ENCODE results near the gene S100A1. TPM values are rescaled to one million over a fixed set of nuclear protein-coding genes. Genes with fewer than 3 reads are reported as not detected.

The S100A1 gene
- total and polyA plus RNA-seq, 10 of the 15 experiments (the other 5 are each of a cell fraction or from before 2014, with no cell fraction given): 0.13 to 0.29 TPM; not detected in 8

DNA sequence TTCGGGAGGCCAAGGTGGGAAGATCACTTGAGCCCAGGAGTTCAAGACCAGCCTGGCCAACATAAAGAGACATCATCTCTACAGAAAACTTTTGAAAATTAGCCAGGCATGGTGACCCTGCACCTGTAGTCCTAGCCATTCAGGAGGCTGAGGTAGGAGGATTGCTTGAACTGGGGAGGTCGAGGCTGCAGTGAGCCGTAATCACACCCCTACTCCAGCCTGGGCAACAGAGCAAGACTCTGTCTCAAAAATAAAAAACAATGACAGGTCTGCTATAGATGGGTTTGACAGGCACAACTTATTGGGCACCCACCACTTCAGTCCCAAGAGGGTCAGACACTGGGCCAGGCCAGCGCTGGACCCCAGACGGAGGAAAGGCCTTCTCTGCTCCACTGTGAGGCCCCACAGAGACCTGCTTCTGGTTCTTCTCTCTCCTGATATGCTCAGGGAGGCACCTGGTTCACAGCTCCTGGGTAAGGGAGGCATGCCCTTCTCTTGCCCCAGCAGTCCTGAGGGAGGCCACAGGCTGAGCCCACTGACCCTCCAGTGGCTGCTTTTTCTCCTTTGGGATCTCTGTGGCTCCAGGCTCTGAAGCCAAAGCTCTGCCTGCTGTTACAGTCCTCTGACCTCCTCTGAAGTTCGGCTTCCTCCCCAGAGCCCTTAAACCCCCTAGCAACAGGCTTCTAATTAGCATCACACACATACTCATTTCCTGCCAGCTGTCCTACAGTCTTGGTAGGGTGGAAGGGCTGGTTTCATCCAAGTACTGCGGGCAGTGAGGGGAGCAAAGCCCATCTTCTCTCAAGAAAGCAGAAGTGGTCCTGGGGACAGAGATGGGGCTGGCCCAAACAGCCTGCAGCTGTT is 29.7 kb upstream of the S100A1 start (continued):
- TF ChIP-seq, protein P1, sequence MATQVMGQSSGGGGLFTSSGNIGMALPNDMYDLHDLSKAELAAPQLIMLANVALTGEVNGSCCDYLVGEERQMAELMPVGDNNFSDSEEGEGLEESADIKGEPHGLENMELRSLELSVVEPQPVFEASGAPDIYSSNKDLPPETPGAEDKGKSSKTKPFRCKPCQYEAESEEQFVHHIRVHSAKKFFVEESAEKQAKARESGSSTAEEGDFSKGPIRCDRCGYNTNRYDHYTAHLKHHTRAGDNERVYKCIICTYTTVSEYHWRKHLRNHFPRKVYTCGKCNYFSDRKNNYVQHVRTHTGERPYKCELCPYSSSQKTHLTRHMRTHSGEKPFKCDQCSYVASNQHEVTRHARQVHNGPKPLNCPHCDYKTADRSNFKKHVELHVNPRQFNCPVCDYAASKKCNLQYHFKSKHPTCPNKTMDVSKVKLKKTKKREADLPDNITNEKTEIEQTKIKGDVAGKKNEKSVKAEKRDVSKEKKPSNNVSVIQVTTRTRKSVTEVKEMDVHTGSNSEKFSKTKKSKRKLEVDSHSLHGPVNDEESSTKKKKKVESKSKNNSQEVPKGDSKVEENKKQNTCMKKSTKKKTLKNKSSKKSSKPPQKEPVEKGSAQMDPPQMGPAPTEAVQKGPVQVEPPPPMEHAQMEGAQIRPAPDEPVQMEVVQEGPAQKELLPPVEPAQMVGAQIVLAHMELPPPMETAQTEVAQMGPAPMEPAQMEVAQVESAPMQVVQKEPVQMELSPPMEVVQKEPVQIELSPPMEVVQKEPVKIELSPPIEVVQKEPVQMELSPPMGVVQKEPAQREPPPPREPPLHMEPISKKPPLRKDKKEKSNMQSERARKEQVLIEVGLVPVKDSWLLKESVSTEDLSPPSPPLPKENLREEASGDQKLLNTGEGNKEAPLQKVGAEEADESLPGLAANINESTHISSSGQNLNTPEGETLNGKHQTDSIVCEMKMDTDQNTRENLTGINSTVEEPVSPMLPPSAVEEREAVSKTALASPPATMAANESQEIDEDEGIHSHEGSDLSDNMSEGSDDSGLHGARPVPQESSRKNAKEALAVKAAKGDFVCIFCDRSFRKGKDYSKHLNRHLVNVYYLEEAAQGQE (IDR thresholded peaks at IDR 0.05; ENCODE audit: low read depth, low read length): no peak
- no peak for TF ChIP-seq ZBED1 (IDR thresholded peaks at IDR 0.05; ENCODE audit: borderline replicate concordance)
- peak; percentile 98 for TF ChIP-seq SPI1 (IDR thresholded peaks at IDR 0.05; ENCODE audit: borderline replicate concordance, insufficient read depth, low read depth, low read length)
- peak; percentile 80; the same call in 1 of the 2 replicates for TF ChIP-seq BCL11A (IDR thresholded peaks at IDR 0.05; ENCODE audit: low read depth, low read length)
- TF ChIP-seq LARP7 (IDR thresholded peaks at IDR 0.05): 0 out of 2 replicates have a peak, but pooled peaks have one; percentile 48
- TF ChIP-seq BACH1 (IDR thresholded peaks at IDR 0.05; ENCODE audit: borderline replicate concordance): peak; percentile 18; the same call in 1 of the 2 replicates
- peak; percentile 59; the same call in 1 of the 2 replicates for TF ChIP-seq EED (IDR thresholded peaks at IDR 0.05; ENCODE audit: low read depth)
- TF ChIP-seq ZSCAN29 (IDR thresholded peaks at IDR 0.05): no peak
- no peak for TF ChIP-seq STAT1 (conservative IDR thresholded peaks at IDR 0.05)
- no peak for TF ChIP-seq SUZ12 (IDR thresholded peaks at IDR 0.05; ENCODE audit: unreplicated experiment)
- 0 out of 2 replicates have a peak, but pooled peaks have one; percentile 28 for TF ChIP-seq YY1 (IDR thresholded peaks at IDR 0.05; ENCODE audit: low read depth, low read length)
- no peak for TF ChIP-seq SREBF2 (IDR thresholded peaks at IDR 0.05; ENCODE audit: low read length)
- TF ChIP-seq CREM (IDR thresholded peaks at IDR 0.05; ENCODE audit: low read depth): peak; percentile 60
- no peak for TF ChIP-seq POLR2AphosphoS2 (IDR thresholded peaks at IDR 0.05; ENCODE audit: low read depth, low read length)
- peak; percentile 37; the same call in 1 of the 2 replicates for TF ChIP-seq CHD2 (IDR thresholded peaks at IDR 0.05; ENCODE audit: borderline replicate concordance, low read depth, low read length)
- TF ChIP-seq, protein P2, sequence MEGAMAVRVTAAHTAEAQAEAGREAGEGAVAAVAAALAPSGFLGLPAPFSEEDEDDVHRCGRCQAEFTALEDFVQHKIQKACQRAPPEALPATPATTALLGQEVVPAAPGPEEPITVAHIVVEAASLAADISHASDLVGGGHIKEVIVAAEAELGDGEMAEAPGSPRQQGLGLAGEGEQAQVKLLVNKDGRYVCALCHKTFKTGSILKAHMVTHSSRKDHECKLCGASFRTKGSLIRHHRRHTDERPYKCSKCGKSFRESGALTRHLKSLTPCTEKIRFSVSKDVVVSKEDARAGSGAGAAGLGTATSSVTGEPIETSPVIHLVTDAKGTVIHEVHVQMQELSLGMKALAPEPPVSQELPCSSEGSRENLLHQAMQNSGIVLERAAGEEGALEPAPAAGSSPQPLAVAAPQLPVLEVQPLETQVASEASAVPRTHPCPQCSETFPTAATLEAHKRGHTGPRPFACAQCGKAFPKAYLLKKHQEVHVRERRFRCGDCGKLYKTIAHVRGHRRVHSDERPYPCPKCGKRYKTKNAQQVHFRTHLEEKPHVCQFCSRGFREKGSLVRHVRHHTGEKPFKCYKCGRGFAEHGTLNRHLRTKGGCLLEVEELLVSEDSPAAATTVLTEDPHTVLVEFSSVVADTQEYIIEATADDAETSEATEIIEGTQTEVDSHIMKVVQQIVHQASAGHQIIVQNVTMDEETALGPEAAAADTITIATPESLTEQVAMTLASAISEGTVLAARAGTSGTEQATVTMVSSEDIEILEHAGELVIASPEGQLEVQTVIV (IDR thresholded peaks at IDR 0.05; ENCODE audit: borderline replicate concordance, partially characterized antibody): no peak
- TF ChIP-seq SIN3A (IDR thresholded peaks at IDR 0.05; ENCODE audit: low read depth, low read length): 0 out of 2 replicates have a peak, but pooled peaks have one; percentile 39
- TF ChIP-seq, protein P3, sequence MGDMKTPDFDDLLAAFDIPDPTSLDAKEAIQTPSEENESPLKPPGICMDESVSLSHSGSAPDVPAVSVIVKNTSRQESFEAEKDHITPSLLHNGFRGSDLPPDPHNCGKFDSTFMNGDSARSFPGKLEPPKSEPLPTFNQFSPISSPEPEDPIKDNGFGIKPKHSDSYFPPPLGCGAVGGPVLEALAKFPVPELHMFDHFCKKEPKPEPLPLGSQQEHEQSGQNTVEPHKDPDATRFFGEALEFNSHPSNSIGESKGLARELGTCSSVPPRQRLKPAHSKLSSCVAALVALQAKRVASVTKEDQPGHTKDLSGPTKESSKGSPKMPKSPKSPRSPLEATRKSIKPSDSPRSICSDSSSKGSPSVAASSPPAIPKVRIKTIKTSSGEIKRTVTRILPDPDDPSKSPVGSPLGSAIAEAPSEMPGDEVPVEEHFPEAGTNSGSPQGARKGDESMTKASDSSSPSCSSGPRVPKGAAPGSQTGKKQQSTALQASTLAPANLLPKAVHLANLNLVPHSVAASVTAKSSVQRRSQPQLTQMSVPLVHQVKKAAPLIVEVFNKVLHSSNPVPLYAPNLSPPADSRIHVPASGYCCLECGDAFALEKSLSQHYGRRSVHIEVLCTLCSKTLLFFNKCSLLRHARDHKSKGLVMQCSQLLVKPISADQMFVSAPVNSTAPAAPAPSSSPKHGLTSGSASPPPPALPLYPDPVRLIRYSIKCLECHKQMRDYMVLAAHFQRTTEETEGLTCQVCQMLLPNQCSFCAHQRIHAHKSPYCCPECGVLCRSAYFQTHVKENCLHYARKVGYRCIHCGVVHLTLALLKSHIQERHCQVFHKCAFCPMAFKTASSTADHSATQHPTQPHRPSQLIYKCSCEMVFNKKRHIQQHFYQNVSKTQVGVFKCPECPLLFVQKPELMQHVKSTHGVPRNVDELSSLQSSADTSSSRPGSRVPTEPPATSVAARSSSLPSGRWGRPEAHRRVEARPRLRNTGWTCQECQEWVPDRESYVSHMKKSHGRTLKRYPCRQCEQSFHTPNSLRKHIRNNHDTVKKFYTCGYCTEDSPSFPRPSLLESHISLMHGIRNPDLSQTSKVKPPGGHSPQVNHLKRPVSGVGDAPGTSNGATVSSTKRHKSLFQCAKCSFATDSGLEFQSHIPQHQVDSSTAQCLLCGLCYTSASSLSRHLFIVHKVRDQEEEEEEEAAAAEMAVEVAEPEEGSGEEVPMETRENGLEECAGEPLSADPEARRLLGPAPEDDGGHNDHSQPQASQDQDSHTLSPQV (IDR thresholded peaks at IDR 0.05): no peak
- TF ChIP-seq NFYB (IDR thresholded peaks at IDR 0.05; ENCODE audit: insufficient read depth, low read depth, low read length): 0 out of 2 replicates have a peak, but pooled peaks have one; percentile 27
- TF ChIP-seq TBL1XR1 (IDR thresholded peaks at IDR 0.05; ENCODE audit: low read depth, low read length): no peak
